ENCODE data around the gene C16orf82.

The C16orf82 gene

DNA sequence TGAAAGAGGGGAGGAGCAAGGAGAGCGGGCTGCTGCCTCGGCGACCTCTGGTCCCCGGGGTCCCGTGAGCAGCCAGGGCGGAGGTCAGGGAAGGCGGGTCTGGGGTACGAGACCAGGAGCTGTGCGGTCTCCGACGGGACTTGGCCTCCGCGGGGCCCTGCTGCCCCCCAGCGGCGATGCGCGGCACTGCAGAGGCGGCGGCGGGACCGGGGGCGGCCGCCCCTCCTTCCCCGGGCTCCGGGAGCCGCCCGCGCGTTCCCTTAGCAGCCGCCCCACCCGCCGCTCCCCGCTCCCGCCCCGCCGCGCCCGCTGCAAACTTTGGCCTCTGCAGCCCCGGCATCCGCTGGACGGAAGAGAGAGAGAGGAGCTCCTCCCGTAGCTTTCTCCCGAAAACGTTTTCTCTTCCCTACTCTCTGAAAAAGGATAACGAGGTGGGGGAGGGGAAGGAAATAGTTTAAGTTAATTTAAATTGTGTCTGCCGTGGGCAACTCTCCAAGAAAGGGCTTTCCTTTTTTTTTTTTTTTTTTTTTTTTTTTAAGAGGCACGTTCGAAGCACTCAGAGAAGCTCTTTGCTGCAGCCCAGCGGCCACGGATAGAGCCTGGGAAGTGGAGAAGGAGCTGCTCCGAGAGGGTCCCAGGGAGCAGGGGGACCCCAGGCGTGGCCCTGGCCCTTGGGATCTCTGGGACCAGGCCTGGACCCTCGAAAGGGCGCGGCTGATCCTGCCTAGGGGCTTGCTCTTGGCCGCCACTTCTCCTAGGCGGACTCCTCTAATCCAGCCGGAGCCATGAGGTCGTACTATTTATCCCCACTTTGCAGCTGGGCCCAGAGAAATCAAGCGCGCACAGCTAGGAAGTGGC lies 43.2 kb downstream of the C16orf82 start:
- Histone ChIP-seq H3K9me3 (no peaks in the 10 kb centered on the region), H3K36me3 (no peaks in the 10 kb centered on the region), H3K27me3 (peaks cover 0 to 8% of the 10 kb centered on the region in 2 donors), H3K4me1 (peaks cover 0 to 13% (median 9%) of the 10 kb centered on the region in 4 donors), H3K4me3 (peak overlapping the region; percentile 39 to 47), H3K27ac (no peak overlapping the region)
- TF ChIP-seq, protein P1, sequence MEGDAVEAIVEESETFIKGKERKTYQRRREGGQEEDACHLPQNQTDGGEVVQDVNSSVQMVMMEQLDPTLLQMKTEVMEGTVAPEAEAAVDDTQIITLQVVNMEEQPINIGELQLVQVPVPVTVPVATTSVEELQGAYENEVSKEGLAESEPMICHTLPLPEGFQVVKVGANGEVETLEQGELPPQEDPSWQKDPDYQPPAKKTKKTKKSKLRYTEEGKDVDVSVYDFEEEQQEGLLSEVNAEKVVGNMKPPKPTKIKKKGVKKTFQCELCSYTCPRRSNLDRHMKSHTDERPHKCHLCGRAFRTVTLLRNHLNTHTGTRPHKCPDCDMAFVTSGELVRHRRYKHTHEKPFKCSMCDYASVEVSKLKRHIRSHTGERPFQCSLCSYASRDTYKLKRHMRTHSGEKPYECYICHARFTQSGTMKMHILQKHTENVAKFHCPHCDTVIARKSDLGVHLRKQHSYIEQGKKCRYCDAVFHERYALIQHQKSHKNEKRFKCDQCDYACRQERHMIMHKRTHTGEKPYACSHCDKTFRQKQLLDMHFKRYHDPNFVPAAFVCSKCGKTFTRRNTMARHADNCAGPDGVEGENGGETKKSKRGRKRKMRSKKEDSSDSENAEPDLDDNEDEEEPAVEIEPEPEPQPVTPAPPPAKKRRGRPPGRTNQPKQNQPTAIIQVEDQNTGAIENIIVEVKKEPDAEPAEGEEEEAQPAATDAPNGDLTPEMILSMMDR (IDR thresholded peaks at IDR 0.05): peak; percentile 66 to 82
- DNase-seq: peak; percentile 57 to 76
- intact Hi-C loops (cut with DNase I; ENCODE audit: low total_unique reads): no loop called here

DNA sequence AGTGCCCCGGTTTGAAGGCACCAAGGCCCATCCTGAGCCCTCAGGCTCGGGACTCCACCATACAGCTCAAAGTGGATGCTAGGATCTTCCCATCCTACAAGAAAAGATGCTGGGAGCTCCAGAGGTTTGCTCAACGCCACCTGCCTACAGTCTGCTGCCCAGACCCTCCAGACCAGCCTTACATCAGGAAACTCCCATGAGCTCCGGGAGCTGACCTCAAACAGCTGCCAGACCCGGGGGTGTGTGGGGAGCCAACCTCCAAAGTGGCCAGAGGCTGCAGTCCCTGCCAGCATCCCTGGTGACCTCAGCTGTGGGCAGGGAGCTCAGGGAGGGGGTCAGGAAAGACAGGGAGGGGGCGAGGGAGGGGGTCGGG lies 43.8 kb downstream of the C16orf82 start:
- Histone ChIP-seq H3K27me3 (peaks cover 0 to 8% of the 10 kb centered on the region in 2 donors), H3K4me1 (peaks cover 0 to 13% (median 9%) of the 10 kb centered on the region in 4 donors), H3K4me3 (no peak overlapping the region), H3K27ac (no peak overlapping the region), H3K36me3 (no peaks in the 10 kb centered on the region), H3K9me3 (no peaks in the 10 kb centered on the region)
- TF ChIP-seq, protein P1 (IDR thresholded peaks at IDR 0.05): no peak
- intact Hi-C loops (cut with DNase I; ENCODE audit: low total_unique reads): no loop called here
- no peak for DNase-seq

DNA sequence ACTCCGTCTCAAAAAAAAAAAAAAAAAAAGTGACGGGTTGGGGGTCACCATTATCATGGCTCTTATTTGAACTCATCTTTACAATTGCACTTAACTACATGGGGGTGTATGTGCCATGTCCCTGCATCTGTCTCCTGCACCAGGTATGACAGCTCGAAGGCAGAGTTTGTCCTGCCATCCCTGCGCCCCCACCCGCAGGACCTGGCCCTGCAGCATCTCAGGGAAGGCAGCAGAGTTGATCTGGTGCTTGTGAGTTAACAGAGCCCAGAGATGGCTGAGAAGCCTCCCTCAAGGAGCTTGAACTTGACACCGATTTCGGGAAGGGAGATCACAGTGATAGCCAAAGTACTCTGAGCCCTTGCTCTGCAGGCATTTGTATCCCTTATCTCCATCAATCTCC lies 44.8 kb downstream of the C16orf82 start:
- TF ChIP-seq, protein P1 (IDR thresholded peaks at IDR 0.05): no peak
- intact Hi-C loops (cut with DNase I; ENCODE audit: low total_unique reads): no loop called here
- Histone ChIP-seq H3K36me3 (no peaks in the 10 kb centered on the region), H3K4me3 (no peak overlapping the region), H3K27ac (no peak overlapping the region), H3K27me3 (peaks cover 0 to 8% of the 10 kb centered on the region in 2 donors), H3K4me1 (peaks cover 0 to 13% (median 9%) of the 10 kb centered on the region in 4 donors), H3K9me3 (no peaks in the 10 kb centered on the region)
- DNase-seq: peak in 1 of 2 donors; percentile 11

DNA sequence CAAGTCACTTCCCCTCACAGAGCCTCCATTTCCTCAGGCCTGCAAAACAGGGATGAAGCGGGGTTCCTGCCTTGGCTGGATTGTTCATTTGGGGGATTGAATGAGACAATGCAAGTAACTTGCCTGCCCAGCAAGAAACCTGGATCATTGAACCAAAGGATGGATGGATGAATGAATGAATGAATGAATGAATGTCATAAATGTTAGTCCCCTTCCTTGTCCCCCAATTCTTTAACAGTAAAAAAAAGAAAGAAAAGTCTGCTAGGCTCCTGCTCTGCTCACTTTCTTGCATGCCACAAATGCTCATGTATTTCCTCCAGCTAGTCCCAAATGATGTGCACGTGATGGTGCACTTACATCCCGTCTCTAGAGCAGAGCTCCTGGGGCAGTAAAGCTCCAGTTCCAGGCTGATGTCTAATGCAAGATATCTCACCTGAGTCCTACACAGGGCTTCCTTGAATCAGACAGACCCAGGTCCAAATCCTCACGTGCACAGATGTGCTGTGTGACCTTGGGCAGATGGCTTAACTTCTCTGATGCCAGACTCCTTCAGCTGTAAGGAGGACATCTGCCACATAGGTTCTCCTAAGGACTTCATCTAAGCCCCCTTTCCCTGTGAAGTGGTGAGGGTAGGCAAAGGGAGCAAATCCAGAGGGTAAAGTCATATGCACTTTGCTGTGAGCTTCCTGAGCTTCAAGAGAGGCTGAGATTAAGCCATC lies 45.5 kb downstream of the C16orf82 start:
- H3K4me3 ChIP-seq: no peak overlapping the region
- H3K27ac ChIP-seq: no peak overlapping the region
- TF ChIP-seq, protein P1 (IDR thresholded peaks at IDR 0.05): no peak
- H3K9me3 ChIP-seq: no peaks in the 10 kb centered on the region
- H3K4me1 ChIP-seq: peaks cover 0 to 13% (median 9%) of the 10 kb centered on the region in 4 donors
- intact Hi-C loops (cut with DNase I; ENCODE audit: low total_unique reads): no loop called here
- peaks cover 0 to 8% of the 10 kb centered on the region in 2 donors for H3K27me3 ChIP-seq
- DNase-seq: peak in 1 of 2 donors; percentile 29
- no peaks in the 10 kb centered on the region for H3K36me3 ChIP-seq

DNA sequence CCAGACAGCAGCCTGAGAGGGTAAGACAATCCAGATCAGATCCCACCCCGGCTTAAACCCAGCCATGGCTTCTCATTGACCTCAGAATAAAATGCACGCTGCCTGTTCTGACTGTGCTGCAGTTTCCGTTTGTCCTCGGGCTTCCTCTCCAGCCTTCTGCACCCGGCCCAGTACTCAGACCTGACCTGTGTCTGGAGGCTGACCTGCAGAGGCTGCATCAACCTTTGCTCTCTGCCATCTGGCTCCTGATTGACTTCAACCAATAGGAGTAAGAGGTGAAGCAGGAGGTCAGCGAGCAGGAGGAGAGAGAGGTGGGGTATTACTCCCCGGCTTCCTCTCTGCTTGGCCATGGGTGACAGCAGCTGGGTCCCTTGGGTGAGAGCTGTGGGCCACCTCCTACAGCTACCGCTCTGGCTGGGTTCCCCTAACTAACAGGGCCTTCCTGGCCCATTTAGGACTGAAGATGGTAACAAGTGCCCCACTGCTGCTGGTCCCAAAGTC lies 46.7 kb downstream of the C16orf82 start:
- Histone ChIP-seq H3K4me3 (no peak overlapping the region), H3K27me3 (no peaks in the 10 kb centered on the region), H3K9me3 (no peaks in the 10 kb centered on the region), H3K27ac (no peak overlapping the region), H3K4me1 (peaks cover 0 to 13% (median 9%) of the 10 kb centered on the region in 4 donors), H3K36me3 (no peaks in the 10 kb centered on the region)
- intact Hi-C loops (cut with DNase I; ENCODE audit: low total_unique reads): no loop called here
- DNase-seq: peak in 1 of 2 donors; percentile 24
- TF ChIP-seq, protein P1 (IDR thresholded peaks at IDR 0.05): no peak

Measured in tibial artery (tissue), 4 donors.